ENCODE results near the gene PLA2G7.

The PLA2G7 gene

GRCh38 chr6:46688117-46688965, 46.8 kb downstream of the PLA2G7 start:
- DNase-seq, result no peak

- DNase-seq, result no peak
These were observed 47.5 kb downstream of the PLA2G7 start, which contains the start of gene TDRD6 for GRCh38 chr6:46687619-46688097. Gene TDRD6, plus strand, starts transcription at chr6:46687885. Its CDS starts 244 bp downstream, at chr6:46688129.

- DNase-seq, result no peak
These were observed 50.4 kb downstream of the PLA2G7 start for GRCh38 chr6:46684771-46685170.

- DNase-seq, result no peak
These were observed 57.9 kb downstream of the PLA2G7 start for GRCh38 chr6:46677314-46677654.

DNA sequence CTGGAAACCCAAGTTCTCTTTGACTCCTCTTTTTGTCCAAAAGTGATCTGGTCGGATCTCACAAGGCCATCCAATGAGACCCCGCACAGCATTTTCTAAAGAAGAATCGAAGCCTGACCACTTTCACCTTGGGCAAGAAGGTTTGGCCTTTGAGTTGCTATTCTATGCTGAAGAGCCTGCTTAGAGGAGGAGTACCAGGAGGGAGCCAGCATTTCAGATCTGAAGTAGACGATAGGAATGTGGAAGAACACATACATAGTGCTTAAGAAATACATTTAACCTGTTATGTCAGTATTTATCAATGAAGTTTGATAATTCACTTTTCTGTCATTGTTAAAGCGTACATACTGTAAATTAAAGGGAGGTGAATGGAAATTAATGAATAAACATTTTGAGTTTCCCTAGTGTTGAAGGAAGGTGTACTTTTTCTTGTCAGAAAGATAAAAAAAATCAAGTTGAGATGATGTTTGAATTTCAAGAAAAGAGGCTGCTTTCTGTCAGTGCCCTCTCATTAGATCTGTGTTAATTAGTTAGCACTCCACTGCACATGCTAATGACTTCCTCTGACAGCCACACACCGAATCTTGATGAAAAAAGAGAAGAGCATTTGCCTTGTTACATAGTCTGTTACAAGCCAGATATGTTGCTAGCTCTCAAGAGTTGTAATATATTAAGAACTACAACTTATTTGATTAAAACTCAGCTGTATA, 58.4 kb downstream of the PLA2G7 start:
- no peak for DNase-seq

DNA sequence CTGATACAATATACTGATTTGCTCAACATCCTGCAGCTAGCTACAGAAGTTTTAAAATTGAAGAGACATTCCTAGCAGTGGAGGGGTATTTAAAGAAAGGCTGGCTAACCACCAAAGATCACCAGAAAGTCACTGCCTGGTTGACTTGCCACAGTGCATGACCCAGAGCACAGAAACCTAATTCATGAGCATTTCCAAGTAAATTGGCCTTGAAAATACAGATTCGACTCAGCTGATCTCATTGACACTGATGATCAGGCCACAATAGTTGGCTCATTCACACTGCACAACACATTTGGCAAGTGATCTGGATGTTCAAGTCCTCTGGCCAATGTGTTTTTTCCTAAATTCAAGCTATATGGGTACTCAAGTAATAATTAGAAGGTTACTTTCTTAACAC, 60.8 kb downstream of the PLA2G7 start:
- no peak for DNase-seq

- DNase-seq, result no peak
These were observed 67.8 kb downstream of the PLA2G7 start for GRCh38 chr6:46667377-46667776.

DNA sequence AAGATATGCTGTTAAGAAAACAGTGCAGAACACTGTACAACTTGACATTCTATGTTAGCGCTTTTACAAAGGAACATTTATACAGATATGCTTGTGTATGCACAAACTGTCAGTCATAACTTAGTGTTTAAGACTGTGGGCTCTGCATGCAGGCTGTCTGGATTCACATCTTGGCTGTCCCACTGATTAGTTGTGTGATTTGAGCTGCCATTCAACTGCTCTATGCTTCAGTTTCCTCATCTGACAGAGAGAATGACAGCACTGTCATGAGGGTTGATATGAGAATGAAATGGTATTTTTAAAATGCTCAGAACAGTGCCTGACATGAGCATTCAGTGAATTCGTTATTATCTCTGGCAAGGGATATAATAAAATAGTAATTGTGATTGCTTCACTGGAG, 73.7 kb downstream of the PLA2G7 start:
- no peak for DNase-seq

GRCh38 chr6:46657642-46658041, 77.5 kb downstream of the PLA2G7 start:
- DNase-seq, result no peak

GRCh38 chr6:46655803-46656202, 79.4 kb downstream of the PLA2G7 start:
- no peak for DNase-seq
